Measurements from ENCODE around the gene TESMIN. TPM values are rescaled to one million over a fixed set of nuclear protein-coding genes. Genes with fewer than 3 reads are reported as not detected.

Gene TESMIN
- total RNA-seq, 1 experiment from 2014 or later, result 45.2 TPM

- H2BK5ac ChIP-seq (ENCODE audit: insufficient read length, low read length), result no peak overlapping the region
- H2BK120ac ChIP-seq (ENCODE audit: low read depth, low read length, poor library complexity, severe bottlenecking), result no peak overlapping the region
- no peaks in the 10 kb centered on the region for H3K36me3 Mint-ChIP-seq (ENCODE audit: insufficient read depth in 1 of 3, low read depth in 3 of 3)
- no peak overlapping the region for H2AK5ac ChIP-seq (ENCODE audit: insufficient read length, low read length)
- no peak overlapping the region for H2BK20ac ChIP-seq (ENCODE audit: low read depth, low read length, poor library complexity, severe bottlenecking)
- no peak overlapping the region for H2BK12ac ChIP-seq (ENCODE audit: insufficient read length, low read depth, low read length)
- H3K9ac ChIP-seq (ENCODE audit: extremely low read depth, insufficient read length, low read length), result no peak overlapping the region
- H3K9me3 Mint-ChIP-seq, result peaks cover 3 to 6% of the 10 kb centered on the region in 2 experiments; a peak in 4 of 5 replicates
- no peak overlapping the region for H2AFZ ChIP-seq (ENCODE audit: low read length)
- no peak overlapping the region for H3K4me2 ChIP-seq (ENCODE audit: insufficient read depth, insufficient read length, low read length)
- no peaks in the 10 kb centered on the region for H3K79me1 ChIP-seq (ENCODE audit: insufficient read depth, low read depth, low read length, poor library complexity, severe bottlenecking)
- no peaks in the 10 kb centered on the region for H3K9me3 ChIP-seq (ENCODE audit: control insufficient read depth, low read depth, low read length)
- H3T11ph ChIP-seq (ENCODE audit: low read length), result no peak overlapping the region
- peaks cover 6% of the 10 kb centered on the region for H3K27me3 Mint-ChIP-seq (ENCODE audit: low read depth)
- H4K5ac ChIP-seq (ENCODE audit: insufficient read length, low read depth, low read length), result no peak overlapping the region
- no peak for TF ChIP-seq CTCF (conservative IDR thresholded peaks at IDR 0.05)
- H3K27ac Mint-ChIP-seq, result no peak overlapping the region
- WGBS (ENCODE audit: extremely low coverage, insufficient read length, low lambda C conversion rate), result no CpG with 5 or more reads among the region's 7 CpGs
- H4K20me1 ChIP-seq (ENCODE audit: control insufficient read depth, insufficient read depth, insufficient read length), result no peaks in the 10 kb centered on the region
- no peak overlapping the region for H3K56ac ChIP-seq (ENCODE audit: insufficient read length, low read depth, low read length)
- H3K27ac ChIP-seq (ENCODE audit: insufficient read length, low read depth, low read length), result no peak overlapping the region
- H3K4me3 Mint-ChIP-seq, result no peak overlapping the region
- no peak for DNase-seq
- H3K18ac ChIP-seq (ENCODE audit: insufficient read length, low read depth, low read length), result no peak overlapping the region
- no peak overlapping the region for H4K91ac ChIP-seq (ENCODE audit: insufficient read length, low read depth, low read length)
- H3K4me1 Mint-ChIP-seq, result peaks cover 5 to 8% of the 10 kb centered on the region in 2 experiments
- H4K8ac ChIP-seq (replicated peaks; ENCODE audit: insufficient read length, low read depth, low read length), result no peak overlapping the region
- H3K23ac ChIP-seq (ENCODE audit: insufficient read length, low read depth, low read length), result no peak overlapping the region
- no peaks in the 10 kb centered on the region for H3K23me2 ChIP-seq (ENCODE audit: insufficient read length, low read depth, low read length, poor library complexity, severe bottlenecking)
- no peaks in the 10 kb centered on the region; the same call in 1 of the 2 replicates for H3K4me1 ChIP-seq (ENCODE audit: insufficient read depth, low read length)
- no peak overlapping the region for H3K4ac ChIP-seq (ENCODE audit: low read depth, low read length)
- no peaks in the 10 kb centered on the region for H3K79me2 ChIP-seq (ENCODE audit: insufficient read depth, low read length)
- H2BK15ac ChIP-seq (ENCODE audit: low read depth, low read length), result no peak overlapping the region
- no peaks in the 10 kb centered on the region for H3K27me3 ChIP-seq (ENCODE audit: insufficient read depth, low read length)
- H3K14ac ChIP-seq (ENCODE audit: insufficient read depth, low read length), result no peak overlapping the region; the same call in 1 of the 2 replicates
These were observed 86.4 kb downstream of the TESMIN start for GRCh38 chr11:68664906-68665305.
